IPS-18a (cell line): ENCODE results near the gene ASPSCR1.
"Not testable (repeated sequence)": the region's sequence is repeated elsewhere in the genome, so short reads cannot be mapped to it uniquely, and the experiment has no call there.

Experiments
- H3K27ac ChIP-seq: one replicate; pipeline ENCODE4 v1.5.1; 2013; ENCODE audit warnings: low read length
- H3K27me3 ChIP-seq: one replicate; pipeline ENCODE4 v1.6.1; 2013; ENCODE audit warnings: mild to moderate bottlenecking, low read length; ENCODE audit not compliant: control insufficient read depth, insufficient read depth
- H3K36me3 ChIP-seq: one replicate; pipeline ENCODE4 v1.6.1; 2013; ENCODE audit warnings: low read depth, low read length; ENCODE audit not compliant: control insufficient read depth
- H3K4me1 ChIP-seq: one replicate; pipeline ENCODE4 v1.6.1; 2013; ENCODE audit warnings: low read depth, low read length; ENCODE audit not compliant: control insufficient read depth
- H3K4me3 ChIP-seq: one replicate; pipeline ENCODE4 v1.5.1; 2013; ENCODE audit warnings: low read length
- H3K9ac ChIP-seq: one replicate; pipeline ENCODE4 v1.6.1; 2013; ENCODE audit warnings: mild to moderate bottlenecking, low read length, moderate library complexity
- H3K9me3 ChIP-seq: one replicate; pipeline ENCODE4 v1.6.1; 2013; ENCODE audit warnings: low read depth, low read length; ENCODE audit not compliant: control insufficient read depth

ASPSCR1 gene

GRCh38 chr17:81980707-81981343 is 3.4 kb downstream of the ASPSCR1 start:
- Histone ChIP-seq H3K9ac (no peak overlapping the region), H3K36me3 (peaks cover 22% of the 10 kb centered on the region), H3K27me3 (peaks cover 13% of the 10 kb centered on the region), H3K9me3 (no peaks in the 10 kb centered on the region), H3K4me1 (peaks cover 4% of the 10 kb centered on the region), H3K4me3 (no peak overlapping the region), H3K27ac (no peak overlapping the region)

GRCh38 chr17:81981511-81981910 is 4.1 kb downstream of the ASPSCR1 start:
- not testable (repeated sequence) for H3K27ac ChIP-seq, H3K4me1 ChIP-seq, H3K27me3 ChIP-seq, H3K9me3 ChIP-seq, H3K4me3 ChIP-seq, H3K9ac ChIP-seq
- peaks cover 24% of the 10 kb centered on the region for H3K36me3 ChIP-seq

GRCh38 chr17:81983011-81983638 is 5.7 kb downstream of the ASPSCR1 start:
- H3K4me3 ChIP-seq: no peak overlapping the region
- H3K36me3 ChIP-seq: peaks cover 24% of the 10 kb centered on the region
- H3K9ac ChIP-seq: no peak overlapping the region
- no peaks in the 10 kb centered on the region for H3K9me3 ChIP-seq
- no peaks in the 10 kb centered on the region for H3K27me3 ChIP-seq
- H3K27ac ChIP-seq: no peak overlapping the region
- H3K4me1 ChIP-seq: no peaks in the 10 kb centered on the region

GRCh38 chr17:81983639-81984373 is 6.4 kb downstream of the ASPSCR1 start:
- Histone ChIP-seq H3K4me1 (no peaks in the 10 kb centered on the region), H3K9ac (no peak overlapping the region), H3K4me3 (no peak overlapping the region), H3K36me3 (peaks cover 24% of the 10 kb centered on the region), H3K9me3 (no peaks in the 10 kb centered on the region), H3K27ac (no peak overlapping the region), H3K27me3 (no peaks in the 10 kb centered on the region)

- no peak overlapping the region for H3K9ac ChIP-seq
- no peaks in the 10 kb centered on the region for H3K9me3 ChIP-seq
- H3K27me3 ChIP-seq: no peaks in the 10 kb centered on the region
- H3K4me3 ChIP-seq: no peak overlapping the region
- H3K36me3 ChIP-seq: peaks cover 18% of the 10 kb centered on the region
- no peak overlapping the region for H3K27ac ChIP-seq
- H3K4me1 ChIP-seq: no peaks in the 10 kb centered on the region
These were observed 7.5 kb downstream of the ASPSCR1 start for GRCh38 chr17:81984773-81985410.

- Histone ChIP-seq H3K4me3 (no peak overlapping the region), H3K36me3 (peaks cover 14% of the 10 kb centered on the region), H3K9ac (no peak overlapping the region), H3K27me3 (no peaks in the 10 kb centered on the region), H3K4me1 (peaks cover 4% of the 10 kb centered on the region), H3K27ac (no peak overlapping the region), H3K9me3 (no peaks in the 10 kb centered on the region)
These were observed 9.2 kb downstream of the ASPSCR1 start for GRCh38 chr17:81986606-81987005.

- H3K9ac ChIP-seq: no peak overlapping the region
- H3K4me3 ChIP-seq: no peak overlapping the region
- H3K9me3 ChIP-seq: no peaks in the 10 kb centered on the region
- peaks cover 14% of the 10 kb centered on the region for H3K36me3 ChIP-seq
- no peaks in the 10 kb centered on the region for H3K27me3 ChIP-seq
- peaks cover 9% of the 10 kb centered on the region for H3K4me1 ChIP-seq
- H3K27ac ChIP-seq: no peak overlapping the region
These were observed 9.8 kb downstream of the ASPSCR1 start for GRCh38 chr17:81987161-81987770.

GRCh38 chr17:81990836-81991683 is 13.6 kb downstream of the ASPSCR1 start:
- Histone ChIP-seq H3K9ac (no peak overlapping the region), H3K36me3 (no peaks in the 10 kb centered on the region), H3K4me1 (peaks cover 20% of the 10 kb centered on the region), H3K4me3 (no peak overlapping the region), H3K27me3 (no peaks in the 10 kb centered on the region), H3K9me3 (no peaks in the 10 kb centered on the region), H3K27ac (no peak overlapping the region)

- H3K27ac ChIP-seq: no peak overlapping the region
- no peak overlapping the region for H3K9ac ChIP-seq
- H3K27me3 ChIP-seq: no peaks in the 10 kb centered on the region
- H3K9me3 ChIP-seq: no peaks in the 10 kb centered on the region
- no peak overlapping the region for H3K4me3 ChIP-seq
- no peaks in the 10 kb centered on the region for H3K36me3 ChIP-seq
- peaks cover 20% of the 10 kb centered on the region for H3K4me1 ChIP-seq
These were observed 14.4 kb downstream of the ASPSCR1 start for GRCh38 chr17:81991684-81992305.

GRCh38 chr17:81992306-81993102 is 15.1 kb downstream of the ASPSCR1 start:
- peaks cover 20% of the 10 kb centered on the region for H3K4me1 ChIP-seq
- H3K27me3 ChIP-seq: no peaks in the 10 kb centered on the region
- H3K9me3 ChIP-seq: no peaks in the 10 kb centered on the region
- no peak overlapping the region for H3K4me3 ChIP-seq
- H3K9ac ChIP-seq: no peak overlapping the region
- no peaks in the 10 kb centered on the region for H3K36me3 ChIP-seq
- no peak overlapping the region for H3K27ac ChIP-seq
